Suprapubic skin (tissue), 4 donors: ENCODE data around the gene OR12D1. TPM values are rescaled to one million over a fixed set of nuclear protein-coding genes. Genes with fewer than 3 reads are reported as not detected.
"Not testable (repeated sequence)": the region's sequence is repeated elsewhere in the genome, so short reads cannot be mapped to it uniquely, and the experiment has no call there.

Experiments used
- DNase-seq, 2 donors: peaks; one replicate each; pipeline ENCODE4 v3.0.0-alpha.2; 2019; ENCODE audit warnings: low spot score in 2 of 2
- H3K27ac ChIP-seq: fragments of 200-600 bp; sonication (generic); one replicate; pipeline ENCODE4 v1.5.1; 2019
- H3K27me3 ChIP-seq: fragments of 200-600 bp; sonication (generic); one replicate; pipeline ENCODE4 v1.5.1; 2019
- H3K36me3 ChIP-seq: fragments of 200-600 bp; sonication (generic); one replicate; pipeline ENCODE4 v1.5.1; 2019
- H3K4me1 ChIP-seq: fragments of 200-600 bp; sonication (generic); one replicate; pipeline ENCODE4 v1.5.1; 2019
- H3K4me3 ChIP-seq: fragments of 200-600 bp; sonication (generic); one replicate; pipeline ENCODE4 v1.5.1; 2019; ENCODE audit warnings: mild to moderate bottlenecking
- H3K9me3 ChIP-seq: fragments of 200-600 bp; sonication (generic); one replicate; pipeline ENCODE4 v1.5.1; 2019
- EP300 ChIP-seq: sonication (generic); formaldehyde crosslinking; IDR thresholded peaks from one replicate; pipeline ENCODE4 v1.6.1; 2017; ENCODE audit warnings: antibody characterized with exemption
- POLR2A ChIP-seq, 2 donors: fragments of 450-650 bp; IDR thresholded peaks; one replicate each; pipeline ENCODE4 v1.6.1; 2017; ENCODE audit warnings: antibody characterized with exemption in 2 of 2, mild to moderate bottlenecking in 2 of 2, moderate library complexity in 2 of 2
- POLR2AphosphoS5 ChIP-seq, 3 donors: sonication (generic); formaldehyde crosslinking; IDR thresholded peaks; one replicate each; pipeline ENCODE4 v1.6.1; 2017; ENCODE audit warnings: antibody characterized with exemption in 3 of 3
- WGBS: methylation state at CpG from one replicate; pipeline ENCODE4 v1.1.5; 2018; 5-methylcytosine and 5-hydroxymethylcytosine counted together
- total RNA-seq, 4 donors: library from RNA; depleted of rRNA; stranded (reverse); fragments of >200 nt; gene quantifications; one replicate each; pipeline ENCODE4 v1.1.0, GENCODE V29; 2016
- TF ChIP-seq, protein P1 (sequence below), 2 donors: fragments of 200-600 bp in 1 of 2; fragments of 450-650 bp in 1 of 2; sonication (generic) in 1 of 2; IDR thresholded peaks; one replicate each; pipeline ENCODE4 v1.5.1; 2016 to 2019; ENCODE audit warnings: antibody characterized with exemption in 2 of 2, mild to moderate bottlenecking in 1 of 2, moderate library complexity in 1 of 2

The OR12D1 gene
- total RNA-seq, 4 donors from 2014 or later, result not detected

GRCh38 chr6:29424575-29424974, 9.8 kb downstream of the OR12D1 start:
- H3K36me3 ChIP-seq, result no peaks in the 10 kb centered on the region
- no peaks in the 10 kb centered on the region for H3K9me3 ChIP-seq
- WGBS, result 68% methylated on average over 2 of the region's 2 CpGs
- TF ChIP-seq, protein P1, sequence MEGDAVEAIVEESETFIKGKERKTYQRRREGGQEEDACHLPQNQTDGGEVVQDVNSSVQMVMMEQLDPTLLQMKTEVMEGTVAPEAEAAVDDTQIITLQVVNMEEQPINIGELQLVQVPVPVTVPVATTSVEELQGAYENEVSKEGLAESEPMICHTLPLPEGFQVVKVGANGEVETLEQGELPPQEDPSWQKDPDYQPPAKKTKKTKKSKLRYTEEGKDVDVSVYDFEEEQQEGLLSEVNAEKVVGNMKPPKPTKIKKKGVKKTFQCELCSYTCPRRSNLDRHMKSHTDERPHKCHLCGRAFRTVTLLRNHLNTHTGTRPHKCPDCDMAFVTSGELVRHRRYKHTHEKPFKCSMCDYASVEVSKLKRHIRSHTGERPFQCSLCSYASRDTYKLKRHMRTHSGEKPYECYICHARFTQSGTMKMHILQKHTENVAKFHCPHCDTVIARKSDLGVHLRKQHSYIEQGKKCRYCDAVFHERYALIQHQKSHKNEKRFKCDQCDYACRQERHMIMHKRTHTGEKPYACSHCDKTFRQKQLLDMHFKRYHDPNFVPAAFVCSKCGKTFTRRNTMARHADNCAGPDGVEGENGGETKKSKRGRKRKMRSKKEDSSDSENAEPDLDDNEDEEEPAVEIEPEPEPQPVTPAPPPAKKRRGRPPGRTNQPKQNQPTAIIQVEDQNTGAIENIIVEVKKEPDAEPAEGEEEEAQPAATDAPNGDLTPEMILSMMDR (IDR thresholded peaks at IDR 0.05), result no peak
- no peak for TF ChIP-seq POLR2AphosphoS5 (IDR thresholded peaks at IDR 0.05)
- no peak for TF ChIP-seq POLR2A (IDR thresholded peaks at IDR 0.05)
- TF ChIP-seq EP300, result no peak
- H3K4me1 ChIP-seq, result no peaks in the 10 kb centered on the region
- H3K4me3 ChIP-seq, result no peak overlapping the region
- peaks cover 4% of the 10 kb centered on the region for H3K27me3 ChIP-seq
- DNase-seq, result no peak
- H3K27ac ChIP-seq, result no peak overlapping the region

- no peak overlapping the region for H3K27ac ChIP-seq
- no peaks in the 10 kb centered on the region for H3K36me3 ChIP-seq
- no peaks in the 10 kb centered on the region for H3K9me3 ChIP-seq
- no peaks in the 10 kb centered on the region for H3K4me1 ChIP-seq
- no peak for TF ChIP-seq POLR2A (IDR thresholded peaks at IDR 0.05)
- TF ChIP-seq EP300, result no peak
- no peak for TF ChIP-seq POLR2AphosphoS5 (IDR thresholded peaks at IDR 0.05)
- TF ChIP-seq, protein P1 (IDR thresholded peaks at IDR 0.05), result no peak
- 61% methylated on average over 1 of the region's 1 CpG for WGBS
- no peak for DNase-seq
- H3K27me3 ChIP-seq, result peaks cover 4% of the 10 kb centered on the region
- no peak overlapping the region for H3K4me3 ChIP-seq
Measured at GRCh38 chr6:29425075-29425474, 10.3 kb downstream of the OR12D1 start.

DNA sequence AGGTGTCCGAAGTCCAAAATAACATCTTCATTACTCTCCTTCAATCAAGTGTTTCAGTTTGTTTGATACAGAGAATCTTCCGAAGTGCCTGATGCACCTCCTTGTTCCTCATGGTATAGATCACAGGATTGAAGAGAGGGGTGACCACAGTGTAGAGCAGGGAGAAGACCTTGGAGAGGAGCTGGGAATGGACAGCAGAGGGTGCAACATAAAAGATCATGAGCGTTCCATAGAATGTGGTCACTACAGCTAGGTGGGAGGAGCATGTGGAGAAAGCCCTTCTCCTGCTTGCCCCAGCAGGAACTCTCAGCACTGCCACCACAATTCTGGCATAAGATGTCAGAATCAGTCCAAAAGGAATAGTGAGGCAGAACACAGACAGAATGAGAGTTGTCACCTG, 11.9 kb downstream of the OR12D1 start:
- H3K27me3 ChIP-seq, result peaks cover 4% of the 10 kb centered on the region
- DNase-seq, result no peak
- H3K27ac ChIP-seq, result no peak overlapping the region
- TF ChIP-seq POLR2A (IDR thresholded peaks at IDR 0.05) (no peak), EP300 (no peak), POLR2AphosphoS5 (IDR thresholded peaks at IDR 0.05) (no peak)
- TF ChIP-seq, protein P1 (IDR thresholded peaks at IDR 0.05), result no peak
- H3K36me3 ChIP-seq, result no peaks in the 10 kb centered on the region
- no peak overlapping the region for H3K4me3 ChIP-seq
- WGBS, result 93% methylated on average over 3 of the region's 3 CpGs
- no peaks in the 10 kb centered on the region for H3K4me1 ChIP-seq
- H3K9me3 ChIP-seq, result no peaks in the 10 kb centered on the region

- H3K27ac ChIP-seq, H3K9me3 ChIP-seq, H3K4me1 ChIP-seq, H3K4me3 ChIP-seq, H3K27me3 ChIP-seq, DNase-seq, H3K36me3 ChIP-seq: not testable (repeated sequence)
- 61% methylated on average over 18 of the region's 18 CpGs for WGBS
Measured at GRCh38 chr6:29436730-29437129, 22.0 kb downstream of the OR12D1 start.

- no peaks in the 10 kb centered on the region for H3K36me3 ChIP-seq
- no peaks in the 10 kb centered on the region for H3K27me3 ChIP-seq
- no peak within 1 kb of the TSS for H3K4me3 ChIP-seq
- TF ChIP-seq POLR2AphosphoS5 (IDR thresholded peaks at IDR 0.05) (no peak), POLR2A (IDR thresholded peaks at IDR 0.05) (no peak), EP300 (no peak)
- TF ChIP-seq, protein P1 (IDR thresholded peaks at IDR 0.05), result no peak
- no peaks in the 10 kb centered on the region for H3K4me1 ChIP-seq
- no peak for DNase-seq
- H3K27ac ChIP-seq, result no peak within 1 kb of the TSS
- H3K9me3 ChIP-seq, result no peaks in the 10 kb centered on the region
Measured at GRCh38 chr6:29439006-29439405, 24.3 kb downstream of the OR12D1 start, which contains the start of gene OR10C1. Gene OR10C1 (plus strand): TSS chr6:29439306. CDS start chr6:29440016, 710 bp downstream.

DNA sequence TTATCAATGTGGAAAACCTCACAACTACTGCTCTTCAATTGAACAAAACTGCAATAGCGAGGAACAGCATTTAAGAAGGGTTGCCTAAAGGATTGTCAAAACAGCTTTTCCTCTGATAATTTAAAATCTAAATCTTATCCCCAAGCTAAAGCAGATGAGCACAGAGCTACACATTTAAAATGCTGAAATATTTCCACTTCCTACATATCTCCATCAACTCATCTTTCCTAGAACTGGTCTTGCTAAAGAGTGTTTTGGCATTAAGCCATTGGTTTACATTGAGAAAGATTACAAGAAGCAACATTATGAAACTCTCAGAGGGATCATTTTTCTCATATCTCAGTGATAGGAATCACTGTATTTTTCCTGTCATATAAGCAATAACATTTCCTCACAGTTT, 28.0 kb downstream of the OR12D1 start:
- no peaks in the 10 kb centered on the region for H3K9me3 ChIP-seq
- H3K36me3 ChIP-seq, result no peaks in the 10 kb centered on the region
- H3K27me3 ChIP-seq, result no peaks in the 10 kb centered on the region
- H3K4me1 ChIP-seq, result no peaks in the 10 kb centered on the region
- TF ChIP-seq POLR2A (IDR thresholded peaks at IDR 0.05), result no peak
- TF ChIP-seq POLR2AphosphoS5 (IDR thresholded peaks at IDR 0.05), result no peak
- TF ChIP-seq EP300, result no peak
- TF ChIP-seq, protein P1 (IDR thresholded peaks at IDR 0.05), result no peak
- DNase-seq, result no peak
- H3K27ac ChIP-seq, result no peak overlapping the region
- no peak overlapping the region for H3K4me3 ChIP-seq
- WGBS, result 76% methylated on average over 1 of the region's 1 CpG

DNA sequence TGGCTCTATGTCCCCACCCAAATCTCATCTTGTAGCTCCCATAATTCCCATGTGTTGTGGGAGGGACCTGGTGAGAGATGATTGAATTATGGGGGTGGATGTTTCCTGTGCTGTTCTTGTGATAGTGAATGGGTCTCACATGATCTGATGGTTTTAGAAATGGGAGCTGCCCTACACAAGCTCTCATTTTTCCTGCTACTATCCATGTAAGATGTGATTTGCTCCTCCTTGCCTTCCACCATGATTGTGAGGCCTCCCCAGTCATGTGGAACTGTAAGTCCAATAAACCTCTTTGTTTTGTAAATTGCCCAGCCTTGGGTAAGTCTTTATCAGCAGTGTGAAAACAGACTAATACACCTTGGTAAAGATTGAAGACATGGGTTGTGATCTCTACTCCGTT, 29.3 kb downstream of the OR12D1 start:
- H3K4me1 ChIP-seq, H3K4me3 ChIP-seq, H3K36me3 ChIP-seq, H3K27ac ChIP-seq, H3K27me3 ChIP-seq, H3K9me3 ChIP-seq, DNase-seq: not testable (repeated sequence)
- 92% methylated on average over 1 of the region's 1 CpG for WGBS
